ENCODE results near the gene CPHXL2.

CPHXL2 gene

GRCh38 chr16:75714661-75715060 is 37.9 kb upstream of the CPHXL2 start:
- H3K4me3 ChIP-seq (ENCODE audit: low read length), result no peak overlapping the region
- no peaks in the 10 kb centered on the region for H3K36me3 ChIP-seq (replicated peaks; ENCODE audit: insufficient read depth, low read length)
- H3K27me3 ChIP-seq (replicated peaks; ENCODE audit: insufficient read depth, low read length), result no peaks in the 10 kb centered on the region
- no peak overlapping the region for H3K4me2 ChIP-seq (ENCODE audit: low read depth, low read length)
- H3K9ac ChIP-seq (ENCODE audit: low read length), result no peak overlapping the region
- H2AFZ ChIP-seq (ENCODE audit: low read length), result no peak overlapping the region
- H3K79me2 ChIP-seq (ENCODE audit: low read length), result no peaks in the 10 kb centered on the region
- DNase-seq, result no peak
- H3K9me3 ChIP-seq (replicated peaks; ENCODE audit: insufficient read depth, low read length), result no peaks in the 10 kb centered on the region
- no peaks in the 10 kb centered on the region for H3F3A ChIP-seq (ENCODE audit: insufficient read depth, low read length)
- no peaks in the 10 kb centered on the region for H4K20me1 ChIP-seq (ENCODE audit: insufficient read depth, low read length)
- TF ChIP-seq EZH2phosphoT487 (IDR thresholded peaks at IDR 0.05; ENCODE audit: low read length) (no peak), CTCF (IDR thresholded peaks at IDR 0.05; ENCODE audit: low read length) (no peak), EZH2 (optimal IDR thresholded peaks at IDR 0.05; ENCODE audit: low read depth, low read length) (no peak)
- no peaks in the 10 kb centered on the region for H3K9me2 ChIP-seq (replicated peaks; ENCODE audit: insufficient read depth, low read length)
- no peak overlapping the region for H3K27ac ChIP-seq (ENCODE audit: low read length)
- no peaks in the 10 kb centered on the region for H3K4me1 ChIP-seq (ENCODE audit: low read length)

GRCh38 chr16:75710344-75710743 is 33.5 kb upstream of the CPHXL2 start:
- H3K27me3 ChIP-seq (replicated peaks; ENCODE audit: insufficient read depth, low read length), result no peaks in the 10 kb centered on the region
- H3K4me1 ChIP-seq (ENCODE audit: low read length), result no peaks in the 10 kb centered on the region
- no peak overlapping the region for H2AFZ ChIP-seq (ENCODE audit: low read length)
- H3K36me3 ChIP-seq (replicated peaks; ENCODE audit: insufficient read depth, low read length), result no peaks in the 10 kb centered on the region
- no peaks in the 10 kb centered on the region for H4K20me1 ChIP-seq (ENCODE audit: insufficient read depth, low read length)
- no peak overlapping the region for H3K9ac ChIP-seq (ENCODE audit: low read length)
- H3K4me3 ChIP-seq (ENCODE audit: low read length), result no peak overlapping the region
- H3K9me2 ChIP-seq (replicated peaks; ENCODE audit: insufficient read depth, low read length), result no peaks in the 10 kb centered on the region
- no peak for DNase-seq
- no peak for TF ChIP-seq EZH2 (optimal IDR thresholded peaks at IDR 0.05; ENCODE audit: low read depth, low read length)
- TF ChIP-seq CTCF (IDR thresholded peaks at IDR 0.05; ENCODE audit: low read length), result no peak
- no peak for TF ChIP-seq EZH2phosphoT487 (IDR thresholded peaks at IDR 0.05; ENCODE audit: low read length)
- no peaks in the 10 kb centered on the region for H3K79me2 ChIP-seq (ENCODE audit: low read length)
- H3K27ac ChIP-seq (ENCODE audit: low read length), result no peak overlapping the region
- no peaks in the 10 kb centered on the region for H3K9me3 ChIP-seq (replicated peaks; ENCODE audit: insufficient read depth, low read length)
- no peaks in the 10 kb centered on the region for H3F3A ChIP-seq (ENCODE audit: insufficient read depth, low read length)
- H3K4me2 ChIP-seq (ENCODE audit: low read depth, low read length), result no peak overlapping the region

GRCh38 chr16:75703306-75703705 is 26.5 kb upstream of the CPHXL2 start:
- no peaks in the 10 kb centered on the region for H3K9me3 ChIP-seq (replicated peaks; ENCODE audit: insufficient read depth, low read length)
- H3K27ac ChIP-seq (ENCODE audit: low read length), result no peak overlapping the region
- H3K9ac ChIP-seq (ENCODE audit: low read length), result no peak overlapping the region
- H3K79me2 ChIP-seq (ENCODE audit: low read length), result no peaks in the 10 kb centered on the region
- H3K4me2 ChIP-seq (ENCODE audit: low read depth, low read length), result no peak overlapping the region
- H3F3A ChIP-seq (ENCODE audit: insufficient read depth, low read length), result no peaks in the 10 kb centered on the region
- no peak overlapping the region for H2AFZ ChIP-seq (ENCODE audit: low read length)
- H3K4me1 ChIP-seq (ENCODE audit: low read length), result no peaks in the 10 kb centered on the region
- no peak for TF ChIP-seq CTCF (IDR thresholded peaks at IDR 0.05; ENCODE audit: low read length)
- no peak for TF ChIP-seq EZH2phosphoT487 (IDR thresholded peaks at IDR 0.05; ENCODE audit: low read length)
- TF ChIP-seq EZH2 (optimal IDR thresholded peaks at IDR 0.05; ENCODE audit: low read depth, low read length), result no peak
- H4K20me1 ChIP-seq (ENCODE audit: insufficient read depth, low read length), result no peaks in the 10 kb centered on the region
- DNase-seq, result no peak
- H3K27me3 ChIP-seq (replicated peaks; ENCODE audit: insufficient read depth, low read length), result no peaks in the 10 kb centered on the region
- H3K9me2 ChIP-seq (replicated peaks; ENCODE audit: insufficient read depth, low read length), result no peaks in the 10 kb centered on the region
- no peak overlapping the region for H3K4me3 ChIP-seq (ENCODE audit: low read length)
- H3K36me3 ChIP-seq (replicated peaks; ENCODE audit: insufficient read depth, low read length), result no peaks in the 10 kb centered on the region

All from MM.1S (cell line).